H9 (cell line): ENCODE data around the gene COL4A2. TPM values are rescaled to one million over a fixed set of nuclear protein-coding genes. Genes with fewer than 3 reads are reported as not detected.

Experiments used
- DNase-seq: peaks from one replicate; pipeline ENCODE4 v3.0.0-alpha.2; 2017
- H2AFZ ChIP-seq: one replicate; pipeline ENCODE4 v1.6.1; 2013; ENCODE audit warnings: mild to moderate bottlenecking, low read length, control low read depth, moderate library complexity
- H2AK5ac ChIP-seq: 2 replicates; pipeline ENCODE4 v1.6.1; 2013; ENCODE audit warnings: low read length, control low read depth, mixed read lengths; ENCODE audit not compliant: insufficient read length
- H2BK120ac ChIP-seq: one replicate; pipeline ENCODE4 v1.6.1; 2013; ENCODE audit warnings: low read depth, mild to moderate bottlenecking, low read length, control low read depth, inconsistent platforms; ENCODE audit not compliant: poor library complexity, severe bottlenecking
- H2BK12ac ChIP-seq: 2 replicates; pipeline ENCODE4 v1.6.1; 2013; ENCODE audit warnings: low read length, control low read depth, mixed read lengths, low read depth; ENCODE audit not compliant: insufficient read length
- H2BK15ac ChIP-seq: 2 replicates; pipeline ENCODE4 v1.6.1; 2013; ENCODE audit warnings: low read depth, low read length, control low read depth
- H2BK20ac ChIP-seq: one replicate; pipeline ENCODE4 v1.6.1; 2013; ENCODE audit warnings: low read depth, mild to moderate bottlenecking, low read length, control low read depth, inconsistent platforms; ENCODE audit not compliant: poor library complexity, severe bottlenecking
- H2BK5ac ChIP-seq: 2 replicates; pipeline ENCODE4 v1.6.1; 2013; ENCODE audit warnings: low read length, control low read depth, mixed read lengths; ENCODE audit not compliant: insufficient read length
- H3K14ac ChIP-seq: 2 replicates; pipeline ENCODE4 v1.6.1; 2013; ENCODE audit warnings: low read length, control low read depth; ENCODE audit not compliant: insufficient read depth
- H3K18ac ChIP-seq: 2 replicates; pipeline ENCODE4 v1.6.1; 2013; ENCODE audit warnings: low read depth, mild to moderate bottlenecking, mixed read lengths, low read length, control low read depth; ENCODE audit not compliant: insufficient read length
- H3K23ac ChIP-seq: 2 replicates; pipeline ENCODE4 v1.6.1; 2013; ENCODE audit warnings: low read length, control low read depth, mixed read lengths, low read depth; ENCODE audit not compliant: insufficient read length
- H3K23me2 ChIP-seq: 2 replicates; pipeline ENCODE4 v1.6.1; 2013; ENCODE audit warnings: low read depth, mild to moderate bottlenecking, mixed read lengths, low read length, control low read depth; ENCODE audit not compliant: insufficient read length, poor library complexity, severe bottlenecking
- H3K27ac ChIP-seq: 2 replicates; pipeline ENCODE4 v1.5.1; 2013; ENCODE audit warnings: low read length, control low read depth, mixed read lengths, low read depth; ENCODE audit not compliant: insufficient read length
- H3K27me3 ChIP-seq: 2 replicates; pipeline ENCODE4 v1.6.1; 2013; ENCODE audit warnings: low read length, control low read depth, inconsistent platforms; ENCODE audit not compliant: insufficient read depth
- H3K4ac ChIP-seq: 2 replicates; pipeline ENCODE4 v1.6.1; 2013; ENCODE audit warnings: low read depth, mild to moderate bottlenecking, control low read depth, inconsistent platforms, low read length, moderate library complexity
- H3K4me1 ChIP-seq: 2 replicates; pipeline ENCODE4 v1.6.1; 2013; ENCODE audit warnings: low read length, control low read depth, inconsistent platforms; ENCODE audit not compliant: insufficient read depth
- H3K4me2 ChIP-seq: 2 replicates; pipeline ENCODE4 v1.6.1; 2013; ENCODE audit warnings: low read length, control low read depth, mixed read lengths; ENCODE audit not compliant: insufficient read length, insufficient read depth
- H3K56ac ChIP-seq: 2 replicates; pipeline ENCODE4 v1.6.1; 2013; ENCODE audit warnings: low read depth, mild to moderate bottlenecking, mixed read lengths, low read length, control low read depth; ENCODE audit not compliant: insufficient read length
- H3K79me1 ChIP-seq: 2 replicates; pipeline ENCODE4 v1.6.1; 2013; ENCODE audit warnings: low read depth, mild to moderate bottlenecking, moderate library complexity, low read length, control low read depth, inconsistent platforms; ENCODE audit not compliant: insufficient read depth, poor library complexity, severe bottlenecking
- H3K79me2 ChIP-seq: 2 replicates; pipeline ENCODE4 v1.6.1; 2013; ENCODE audit warnings: low read length, control low read depth, inconsistent platforms; ENCODE audit not compliant: insufficient read depth
- H3K9ac ChIP-seq: 2 replicates; pipeline ENCODE4 v1.6.1; 2013; ENCODE audit warnings: low read length, control low read depth, mixed read lengths; ENCODE audit not compliant: insufficient read length; ENCODE audit errors: extremely low read depth
- H3K9me3 ChIP-seq: one replicate; pipeline ENCODE4 v1.6.1; 2013; ENCODE audit warnings: low read depth, low read length, inconsistent platforms; ENCODE audit not compliant: control insufficient read depth
- H3T11ph ChIP-seq: one replicate; pipeline ENCODE4 v1.6.1; 2013; ENCODE audit warnings: mild to moderate bottlenecking, low read length, control low read depth, inconsistent platforms
- H4K20me1 ChIP-seq: one replicate; pipeline ENCODE4 v1.6.1; 2013; ENCODE audit not compliant: control insufficient read depth, insufficient read length, insufficient read depth
- H4K5ac ChIP-seq: 2 replicates; pipeline ENCODE4 v1.6.1; 2013; ENCODE audit warnings: low read depth, mild to moderate bottlenecking, mixed read lengths, low read length, control low read depth; ENCODE audit not compliant: insufficient read length
- H4K8ac ChIP-seq: replicated peaks from 2 replicates; pipeline ENCODE4 v1.6.1; 2013; ENCODE audit warnings: low read length, control low read depth, mixed read lengths, low read depth; ENCODE audit not compliant: insufficient read length
- H4K91ac ChIP-seq: 2 replicates; pipeline ENCODE4 v1.6.1; 2013; ENCODE audit warnings: low read depth, mild to moderate bottlenecking, moderate library complexity, mixed read lengths, low read length, control low read depth; ENCODE audit not compliant: insufficient read length
- H3K27ac Mint-ChIP-seq, 3 experiments: 2 replicates in 2 of 3; 3 replicates in 1 of 3; pipeline ENCODE4 v1.8.0; 2020 to 2021; ENCODE audit warnings: mixed read lengths in 3 of 3, mild to moderate bottlenecking in 1 of 3, moderate library complexity in 1 of 3
- H3K27me3 Mint-ChIP-seq: 2 replicates; pipeline ENCODE4 v1.8.0; 2021; ENCODE audit warnings: low read depth, mild to moderate bottlenecking, moderate library complexity, mixed read lengths
- H3K36me3 Mint-ChIP-seq, 3 experiments: 2 replicates in 2 of 3; 3 replicates in 1 of 3; pipeline ENCODE4 v1.8.0; 2020 to 2021; ENCODE audit warnings: low read depth in 3 of 3, mixed read lengths in 3 of 3; ENCODE audit not compliant: insufficient read depth in 1 of 3
- H3K4me1 Mint-ChIP-seq, 2 experiments: 2 replicates each; pipeline ENCODE4 v1.8.0; 2020; ENCODE audit warnings: mixed read lengths in 2 of 2
- H3K4me3 Mint-ChIP-seq, 2 experiments: 2 replicates in 1 of 2; 3 replicates in 1 of 2; pipeline ENCODE4 v1.8.0; 2020 to 2021; ENCODE audit warnings: mild to moderate bottlenecking in 2 of 2, mixed read lengths in 2 of 2, moderate library complexity in 1 of 2
- H3K9me3 Mint-ChIP-seq, 2 experiments: 2 replicates in 1 of 2; 3 replicates in 1 of 2; pipeline ENCODE4 v1.8.0; 2020; ENCODE audit warnings: mild to moderate bottlenecking in 2 of 2, mixed read lengths in 2 of 2, moderate library complexity in 1 of 2
- WGBS: extraction: QIAGEN DNeasy Blood & Tissue Kit; methylation state at CpG from one replicate; pipeline ENCODE4 v1.1.7; 2013; ENCODE audit warnings: missing lambda C conversion rate, low lambda C conversion rate, mixed read lengths; ENCODE audit not compliant: insufficient read length; ENCODE audit errors: extremely low coverage; 5-methylcytosine and 5-hydroxymethylcytosine counted together
- total RNA-seq: library from RNA; stranded (reverse); gene quantifications from 2 replicates; pipeline ENCODE4 v1.2.1, GENCODE V29; 2021
- TF ChIP-seq, protein P1 (sequence below): fragments of 200-600 bp; sonication (generic); conservative IDR thresholded peaks from 3 replicates; pipeline ENCODE4 v1.8.0; 2021; ENCODE audit warnings: antibody characterized with exemption, mild to moderate bottlenecking

Gene COL4A2
- total RNA-seq, 1 experiment from 2014 or later, result 76.5 TPM

DNA sequence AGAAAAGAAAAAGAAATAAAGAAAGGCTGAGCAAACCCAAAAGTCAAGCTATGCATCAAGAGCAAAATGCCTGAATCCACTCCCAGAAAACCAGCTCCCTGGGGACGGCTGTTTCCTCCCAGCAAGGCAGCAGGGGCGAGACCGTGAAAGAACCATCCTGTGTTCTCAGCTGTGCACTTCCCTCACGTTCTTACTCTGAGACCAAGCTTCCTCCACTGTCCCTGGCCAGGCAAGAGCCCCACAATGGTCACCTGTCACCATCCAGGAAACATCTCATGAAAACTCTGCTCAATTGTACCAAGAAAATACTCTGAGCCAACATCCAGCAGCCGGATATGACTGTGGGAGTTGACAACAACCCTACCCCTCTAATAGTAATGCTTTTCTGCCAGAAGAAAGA lies 231.5 kb downstream of the COL4A2 start:
- Histone ChIP-seq H3K18ac (no peak overlapping the region), H2BK5ac (no peak overlapping the region), H4K20me1 (no peaks in the 10 kb centered on the region), H3K23ac (no peak overlapping the region), H2BK20ac (no peak overlapping the region), H3K4me1 (peaks cover 3% of the 10 kb centered on the region; the same call in 1 of the 2 replicates), H2BK12ac (no peak overlapping the region), H3K14ac (no peak overlapping the region; the same call in 1 of the 2 replicates), H3T11ph (no peak overlapping the region), H3K9ac (no peak overlapping the region), H2BK15ac (no peak overlapping the region), H3K23me2 (no peaks in the 10 kb centered on the region), H2AFZ (no peak overlapping the region), H3K9me3 (no peaks in the 10 kb centered on the region), H2BK120ac (no peak overlapping the region), H4K91ac (no peak overlapping the region), H3K27me3 (no peaks in the 10 kb centered on the region), H3K79me1 (peaks cover 2% of the 10 kb centered on the region), H3K79me2 (peaks cover 4% of the 10 kb centered on the region; the same call in 1 of the 2 replicates), H3K4me2 (no peak overlapping the region), H2AK5ac (no peak overlapping the region), H3K27ac (no peak overlapping the region), H4K5ac (no peak overlapping the region), H3K56ac (no peak overlapping the region), H3K4ac (no peak overlapping the region), H4K8ac (no peak overlapping the region)
- no CpG with 5 or more reads among the region's 5 CpGs for WGBS
- peaks cover 0 to 4% (median 0%) of the 10 kb centered on the region in 3 experiments; a peak in 2 of 7 replicates for H3K36me3 Mint-ChIP-seq
- peak overlapping the region in 2 of 3 experiments; percentile 6 to 48; a peak in 3 of 7 replicates for H3K27ac Mint-ChIP-seq
- H3K9me3 Mint-ChIP-seq, result no peaks in the 10 kb centered on the region
- H3K27me3 Mint-ChIP-seq, result no peaks in the 10 kb centered on the region
- DNase-seq, result no peak
- no peak overlapping the region for H3K4me3 Mint-ChIP-seq
- H3K4me1 Mint-ChIP-seq, result peaks cover 0 to 8% of the 10 kb centered on the region in 2 experiments; a peak in 1 of 4 replicates
- TF ChIP-seq, protein P1, sequence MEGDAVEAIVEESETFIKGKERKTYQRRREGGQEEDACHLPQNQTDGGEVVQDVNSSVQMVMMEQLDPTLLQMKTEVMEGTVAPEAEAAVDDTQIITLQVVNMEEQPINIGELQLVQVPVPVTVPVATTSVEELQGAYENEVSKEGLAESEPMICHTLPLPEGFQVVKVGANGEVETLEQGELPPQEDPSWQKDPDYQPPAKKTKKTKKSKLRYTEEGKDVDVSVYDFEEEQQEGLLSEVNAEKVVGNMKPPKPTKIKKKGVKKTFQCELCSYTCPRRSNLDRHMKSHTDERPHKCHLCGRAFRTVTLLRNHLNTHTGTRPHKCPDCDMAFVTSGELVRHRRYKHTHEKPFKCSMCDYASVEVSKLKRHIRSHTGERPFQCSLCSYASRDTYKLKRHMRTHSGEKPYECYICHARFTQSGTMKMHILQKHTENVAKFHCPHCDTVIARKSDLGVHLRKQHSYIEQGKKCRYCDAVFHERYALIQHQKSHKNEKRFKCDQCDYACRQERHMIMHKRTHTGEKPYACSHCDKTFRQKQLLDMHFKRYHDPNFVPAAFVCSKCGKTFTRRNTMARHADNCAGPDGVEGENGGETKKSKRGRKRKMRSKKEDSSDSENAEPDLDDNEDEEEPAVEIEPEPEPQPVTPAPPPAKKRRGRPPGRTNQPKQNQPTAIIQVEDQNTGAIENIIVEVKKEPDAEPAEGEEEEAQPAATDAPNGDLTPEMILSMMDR, result no peak
